ENCODE data around the gene ADCY10. TPM values are rescaled to one million over a fixed set of nuclear protein-coding genes. Genes with fewer than 3 reads are reported as not detected.
"Not testable (repeated sequence)": the region's sequence is repeated elsewhere in the genome, so short reads cannot be mapped to it uniquely, and the experiment has no call there.

Gene ADCY10
- total RNA-seq, 4 donors from 2014 or later: not detected

GRCh38 chr1:167832693-167833092 lies 81.2 kb downstream of the ADCY10 start:
- 76 to 100% methylated on average over 1 to 3 of the region's 5 CpGs for whole genome bisulfite sequencing, 2 donors

GRCh38 chr1:167830668-167831067 lies 83.3 kb downstream of the ADCY10 start:
- H3K9me3 ChIP-seq; H3K4me1 ChIP-seq; intact Hi-C loops (cut with DNase I); H3K36me3 ChIP-seq; H3K27ac ChIP-seq; H3K27me3 ChIP-seq; DNase-seq; H3K4me3 ChIP-seq: not testable (repeated sequence)
- WGBS, 2 donors: 61 to 91% methylated on average over 3 to 4 of the region's 5 CpGs

More at GRCh38 chr1:167832693-167833092, 81.2 kb downstream of the ADCY10 start:
- H3K4me1 ChIP-seq: peaks cover 0 to 9% (median 0%) of the 10 kb centered on the region in 3 donors
- H3K27ac ChIP-seq: no peak overlapping the region
- H3K27me3 ChIP-seq: no peaks in the 10 kb centered on the region
- no peaks in the 10 kb centered on the region for H3K36me3 ChIP-seq
- H3K4me3 ChIP-seq: no peak overlapping the region
- TF ChIP-seq POLR2A (IDR thresholded peaks at IDR 0.05) (no peak), CTCF (IDR thresholded peaks at IDR 0.05) (no peak)
- H3K9me3 ChIP-seq: no peaks in the 10 kb centered on the region
- intact Hi-C loops (cut with DNase I): no loop called here
- DNase-seq: no peak

GRCh38 chr1:167829868-167830267 lies 84.1 kb downstream of the ADCY10 start:
- H3K4me1 ChIP-seq: peaks cover 0 to 9% (median 0%) of the 10 kb centered on the region in 3 donors
- no peaks in the 10 kb centered on the region for H3K27me3 ChIP-seq
- TF ChIP-seq CTCF (IDR thresholded peaks at IDR 0.05) (no peak), POLR2A (IDR thresholded peaks at IDR 0.05) (no peak)
- DNase-seq: no peak
- H3K36me3 ChIP-seq: no peaks in the 10 kb centered on the region
- no peak overlapping the region for H3K27ac ChIP-seq
- WGBS, 2 donors: 29 to 41% methylated on average over 2 of the region's 2 CpGs
- intact Hi-C loops (cut with DNase I): no loop called here
- no peaks in the 10 kb centered on the region for H3K9me3 ChIP-seq
- no peak overlapping the region for H3K4me3 ChIP-seq

- TF ChIP-seq CTCF (IDR thresholded peaks at IDR 0.05) (no peak), POLR2A (IDR thresholded peaks at IDR 0.05) (no peak)
- H3K9me3 ChIP-seq: no peaks in the 10 kb centered on the region
- H3K4me3 ChIP-seq: no peak overlapping the region
- WGBS, 2 donors: 75 to 91% methylated on average over 4 of the region's 4 CpGs
- H3K4me1 ChIP-seq: peaks cover 0 to 9% (median 0%) of the 10 kb centered on the region in 3 donors
- H3K36me3 ChIP-seq: no peaks in the 10 kb centered on the region
- intact Hi-C loops (cut with DNase I): no loop called here
- H3K27ac ChIP-seq: no peak overlapping the region
- no peak for DNase-seq
- H3K27me3 ChIP-seq: no peaks in the 10 kb centered on the region
Measured at GRCh38 chr1:167826127-167826526, 87.8 kb downstream of the ADCY10 start.

- intact Hi-C loops (cut with DNase I): no loop called here
- no peak for TF ChIP-seq POLR2A (IDR thresholded peaks at IDR 0.05)
- no peak for TF ChIP-seq CTCF (IDR thresholded peaks at IDR 0.05)
- no peak for DNase-seq
- H3K27me3 ChIP-seq: no peaks in the 10 kb centered on the region
- no peak overlapping the region for H3K4me3 ChIP-seq
- H3K27ac ChIP-seq: no peak overlapping the region
- WGBS, 2 donors: 79 to 82% methylated on average over 4 of the region's 4 CpGs
- H3K4me1 ChIP-seq: peaks cover under 1 to 13% (median 2%) of the 10 kb centered on the region in 3 donors
- no peaks in the 10 kb centered on the region for H3K9me3 ChIP-seq
- no peaks in the 10 kb centered on the region for H3K36me3 ChIP-seq
Measured at GRCh38 chr1:167825419-167826079, 88.4 kb downstream of the ADCY10 start.

All from esophagus squamous epithelium (tissue), 5 donors.